OCI-LY1 (cell line): ENCODE data around the gene MMP23B.
"Not testable (repeated sequence)": the region's sequence is repeated elsewhere in the genome, so short reads cannot be mapped to it uniquely, and the experiment has no call there.

Source experiments
- EZH2 ChIP-seq: fragments of 200-600 bp; sonication (generic), shearing (Covaris generic); IDR thresholded peaks from 2 replicates; pipeline ENCODE4 v1.8.0; 2017; ENCODE audit warnings: borderline replicate concordance, mixed run types, mild to moderate bottlenecking, antibody characterized with exemption, low read length, moderate library complexity, mixed read lengths
- TF ChIP-seq, protein P1 (sequence below): fragments of 200-600 bp; sonication (generic), shearing (Covaris generic); IDR thresholded peaks from 2 replicates; pipeline ENCODE4 v1.5.1; 2017; ENCODE audit warnings: mild to moderate bottlenecking, antibody characterized with exemption, low read length, moderate library complexity, mixed read lengths

GRCh38 chr1:1658583-1659549, 26.9 kb downstream of the MMP23B start, which contains the start of gene CDK11B:
- TF ChIP-seq, protein P1, sequence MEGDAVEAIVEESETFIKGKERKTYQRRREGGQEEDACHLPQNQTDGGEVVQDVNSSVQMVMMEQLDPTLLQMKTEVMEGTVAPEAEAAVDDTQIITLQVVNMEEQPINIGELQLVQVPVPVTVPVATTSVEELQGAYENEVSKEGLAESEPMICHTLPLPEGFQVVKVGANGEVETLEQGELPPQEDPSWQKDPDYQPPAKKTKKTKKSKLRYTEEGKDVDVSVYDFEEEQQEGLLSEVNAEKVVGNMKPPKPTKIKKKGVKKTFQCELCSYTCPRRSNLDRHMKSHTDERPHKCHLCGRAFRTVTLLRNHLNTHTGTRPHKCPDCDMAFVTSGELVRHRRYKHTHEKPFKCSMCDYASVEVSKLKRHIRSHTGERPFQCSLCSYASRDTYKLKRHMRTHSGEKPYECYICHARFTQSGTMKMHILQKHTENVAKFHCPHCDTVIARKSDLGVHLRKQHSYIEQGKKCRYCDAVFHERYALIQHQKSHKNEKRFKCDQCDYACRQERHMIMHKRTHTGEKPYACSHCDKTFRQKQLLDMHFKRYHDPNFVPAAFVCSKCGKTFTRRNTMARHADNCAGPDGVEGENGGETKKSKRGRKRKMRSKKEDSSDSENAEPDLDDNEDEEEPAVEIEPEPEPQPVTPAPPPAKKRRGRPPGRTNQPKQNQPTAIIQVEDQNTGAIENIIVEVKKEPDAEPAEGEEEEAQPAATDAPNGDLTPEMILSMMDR = not testable (repeated sequence)
- TF ChIP-seq EZH2 = not testable (repeated sequence)
